Endodermal cell (in vitro differentiated cells): ENCODE measurements around the gene PIK3IP1. TPM values are rescaled to one million over a fixed set of nuclear protein-coding genes. Genes with fewer than 3 reads are reported as not detected.

Source experiments
- DNase-seq: peaks from one replicate; pipeline ENCODE4 v3.0.0-alpha.2; 2017
- H3K27ac ChIP-seq: 2 replicates; pipeline ENCODE4 v1.5.1; 2013; ENCODE audit warnings: mild to moderate bottlenecking, low read depth, low read length, moderate library complexity
- H3K27me3 ChIP-seq: 2 replicates; pipeline ENCODE4 v1.6.1; 2013; ENCODE audit warnings: mild to moderate bottlenecking, low read length, moderate library complexity; ENCODE audit not compliant: insufficient read depth, control insufficient read depth, poor library complexity, severe bottlenecking
- H3K36me3 ChIP-seq: 2 replicates; pipeline ENCODE4 v1.7.0; 2013; ENCODE audit warnings: mild to moderate bottlenecking, low read length, moderate library complexity; ENCODE audit not compliant: control insufficient read depth, insufficient read depth
- H3K4me1 ChIP-seq: one replicate; pipeline ENCODE4 v1.7.0; 2013; ENCODE audit warnings: low read length; ENCODE audit not compliant: control insufficient read depth, insufficient read depth
- H3K4me3 ChIP-seq: 2 replicates; pipeline ENCODE4 v1.5.1; 2013; ENCODE audit warnings: mild to moderate bottlenecking, low read length, moderate library complexity
- H3K9ac ChIP-seq: 2 replicates; pipeline ENCODE4 v1.6.1; 2013; ENCODE audit warnings: mild to moderate bottlenecking, low read length, moderate library complexity; ENCODE audit not compliant: poor library complexity, severe bottlenecking; ENCODE audit errors: extremely low read depth
- H3K9me3 ChIP-seq: 2 replicates; pipeline ENCODE4 v1.6.1; 2013; ENCODE audit warnings: mild to moderate bottlenecking, low read length, moderate library complexity; ENCODE audit not compliant: control insufficient read depth
- H3K27ac Mint-ChIP-seq: 2 replicates; pipeline ENCODE4 v1.8.0; 2020; ENCODE audit warnings: mixed read lengths
- H3K27me3 Mint-ChIP-seq: 2 replicates; pipeline ENCODE4 v1.8.0; 2021; ENCODE audit warnings: mild to moderate bottlenecking, mixed read lengths; ENCODE audit not compliant: insufficient read depth
- H3K36me3 Mint-ChIP-seq: 2 replicates; pipeline ENCODE4 v1.8.0; 2020; ENCODE audit warnings: low read depth, mixed read lengths
- H3K4me1 Mint-ChIP-seq: 2 replicates; pipeline ENCODE4 v1.8.0; 2020; ENCODE audit warnings: mixed read lengths
- H3K4me3 Mint-ChIP-seq: 2 replicates; pipeline ENCODE4 v1.8.0; 2020; ENCODE audit warnings: mild to moderate bottlenecking, moderate library complexity, mixed read lengths
- H3K9me3 Mint-ChIP-seq: 2 replicates; pipeline ENCODE4 v1.8.0; 2020; ENCODE audit warnings: mild to moderate bottlenecking, mixed read lengths
- CTCF ChIP-seq: fragments of 200-600 bp; sonication (generic); conservative IDR thresholded peaks from 2 replicates; pipeline ENCODE4 v1.5.0; 2021; ENCODE audit warnings: antibody characterized with exemption, mild to moderate bottlenecking
- WGBS, 2 experiments: methylation state at CpG; one replicate each; pipeline versions ENCODE4 v1.1.5 to v1.1.7; 2013; ENCODE audit warnings: missing lambda C conversion rate in 2 of 2, mixed read lengths in 1 of 2; ENCODE audit not compliant: insufficient coverage in 1 of 2, insufficient read length in 1 of 2; 5-methylcytosine and 5-hydroxymethylcytosine counted together
- total RNA-seq, 2 donors: library from RNA; stranded (reverse); fragmentation: NEBNext Ultra II Directional in 1 of 2; extraction: Animal tissue kit (Norgen Biotek cat#: 25700) in 1 of 2; gene quantifications; 2 replicates in 1 of 2; 3 replicates in 1 of 2; pipeline ENCODE4 v1.2.1, GENCODE V29; 2021

PIK3IP1 gene
- total RNA-seq, 2 donors from 2014 or later = 2.0 to 3.5 TPM

- H3K4me1 Mint-ChIP-seq = peaks cover 22% of the 10 kb centered on the region
- peak; percentile 29 for TF ChIP-seq CTCF
- no peak overlapping the region for H3K27ac Mint-ChIP-seq
- Histone ChIP-seq H3K9ac (no peak overlapping the region), H3K4me1 (peaks cover 8% of the 10 kb centered on the region), H3K4me3 (no peak overlapping the region), H3K9me3 (no peaks in the 10 kb centered on the region), H3K27ac (no peak overlapping the region), H3K36me3 (peaks cover 6% of the 10 kb centered on the region), H3K27me3 (no peaks in the 10 kb centered on the region)
- no peaks in the 10 kb centered on the region for H3K27me3 Mint-ChIP-seq
- H3K4me3 Mint-ChIP-seq = no peak overlapping the region
- H3K36me3 Mint-ChIP-seq = peaks cover 6% of the 10 kb centered on the region
- no peaks in the 10 kb centered on the region for H3K9me3 Mint-ChIP-seq
- WGBS, 2 experiments = 89 to 93% methylated on average over 4 of the region's 4 CpGs
- peak; percentile 78 for DNase-seq
Observed at GRCh38 chr22:31253949-31254348, 38.3 kb downstream of the PIK3IP1 start.

GRCh38 chr22:31250740-31251600 lies 41.3 kb downstream of the PIK3IP1 start:
- Histone ChIP-seq H3K4me1 (peaks cover 15% of the 10 kb centered on the region), H3K9me3 (no peaks in the 10 kb centered on the region), H3K9ac (no peak overlapping the region), H3K27ac (peak overlapping the region; percentile 25), H3K4me3 (no peak overlapping the region), H3K27me3 (no peaks in the 10 kb centered on the region), H3K36me3 (no peaks in the 10 kb centered on the region)
- no peak overlapping the region for H3K4me3 Mint-ChIP-seq
- 90 to 98% methylated on average over 2 to 3 of the region's 4 CpGs for WGBS, 2 experiments
- peaks cover 37% of the 10 kb centered on the region for H3K4me1 Mint-ChIP-seq
- DNase-seq = no peak
- H3K27me3 Mint-ChIP-seq = no peaks in the 10 kb centered on the region
- no peaks in the 10 kb centered on the region for H3K36me3 Mint-ChIP-seq
- no peaks in the 10 kb centered on the region for H3K9me3 Mint-ChIP-seq
- TF ChIP-seq CTCF = no peak
- peak overlapping the region; percentile 39 for H3K27ac Mint-ChIP-seq

- Mint-ChIP-seq H3K27ac (peak overlapping the region; percentile 85), H3K36me3 (no peaks in the 10 kb centered on the region), H3K4me1 (peaks cover 34% of the 10 kb centered on the region), H3K9me3 (no peaks in the 10 kb centered on the region), H3K4me3 (peak overlapping the region; percentile 39), H3K27me3 (no peaks in the 10 kb centered on the region)
- no peak for DNase-seq
- no peak for TF ChIP-seq CTCF
- Histone ChIP-seq H3K9me3 (no peaks in the 10 kb centered on the region), H3K4me1 (peaks cover 18% of the 10 kb centered on the region), H3K4me3 (peak overlapping the region; percentile 72), H3K9ac (peak overlapping the region; percentile 31), H3K27me3 (no peaks in the 10 kb centered on the region), H3K27ac (no peak overlapping the region), H3K36me3 (no peaks in the 10 kb centered on the region)
- 85% methylated on average over 4 to 9 of the region's 9 CpGs for WGBS, 2 experiments
Observed at GRCh38 chr22:31248965-31249958, 43.0 kb downstream of the PIK3IP1 start.
